H1 (cell line): Measurements from ENCODE around the gene ADGRG1. TPM values are rescaled to one million over a fixed set of nuclear protein-coding genes. Genes with fewer than 3 reads are reported as not detected.

Experiments used
- NRF1 ChIP-seq: IDR thresholded peaks from 2 replicates; pipeline ENCODE4 v1.6.1; 2011; ENCODE audit warnings: mild to moderate bottlenecking, low read depth, low read length, improper control_type of control experiment
- polyA plus RNA-seq, 7 experiments: library from polyadenylated mRNA; depleted of rRNA in 3 of 7; stranded (reverse) in 5 of 7; unstranded in 2 of 7; fragments of >200 nt in 5 of 7; fragments of 200-250 nt in 2 of 7; gene quantifications; 1 replicate in 5 of 7; 2 replicates in 1 of 7; 4 replicates in 1 of 7; pipeline versions ENCODE4 v1.2.1 to v1.2.3, GENCODE V29; 2011 to 2013; ENCODE audit warnings: missing spikeins in 2 of 7, mixed read lengths in 2 of 7
- total RNA-seq: library from RNA; stranded (reverse); fragmentation: NEBNext Ultra II Directional; extraction: Animal tissue kit (Norgen Biotek cat#: 25700); gene quantifications from 2 replicates; pipeline ENCODE4 v1.2.1, GENCODE V29; 2021
- TF ChIP-seq, protein P1 (sequence below): IDR thresholded peaks from 2 replicates; pipeline ENCODE4 v1.6.1; 2011; ENCODE audit warnings: low read depth, mild to moderate bottlenecking, low read length; ENCODE audit not compliant: insufficient read depth

ADGRG1 gene
- total and polyA plus RNA-seq, 2 of the 8 experiments (the other 6 are each of a cell fraction or from before 2014, with no cell fraction given) = 1.3 to 2.6 TPM

DNA sequence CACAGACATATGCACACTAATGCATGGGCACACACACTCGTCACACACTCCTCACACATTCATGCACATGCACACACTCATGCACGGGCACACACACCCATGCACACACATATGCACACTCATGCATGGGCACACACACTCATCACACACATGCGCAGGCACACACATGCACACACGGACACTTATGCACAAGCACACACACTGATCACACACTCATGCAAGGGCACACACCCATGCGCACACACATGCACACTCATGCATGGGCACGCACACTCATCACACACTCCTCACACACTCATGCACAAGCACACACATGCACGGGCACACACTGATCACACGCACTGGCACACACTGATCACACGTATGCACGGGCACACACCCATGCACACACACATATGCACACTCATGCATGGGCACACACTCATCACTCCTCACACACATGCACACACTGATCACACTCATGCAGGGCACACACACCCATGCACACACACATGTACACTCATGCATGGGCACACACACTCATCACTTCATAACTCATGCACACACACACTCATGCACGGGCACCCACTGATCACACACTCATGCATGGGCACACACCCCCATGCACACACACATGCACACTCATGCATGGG, 16.1 kb downstream of the ADGRG1 start (continued):
- TF ChIP-seq, protein P1, sequence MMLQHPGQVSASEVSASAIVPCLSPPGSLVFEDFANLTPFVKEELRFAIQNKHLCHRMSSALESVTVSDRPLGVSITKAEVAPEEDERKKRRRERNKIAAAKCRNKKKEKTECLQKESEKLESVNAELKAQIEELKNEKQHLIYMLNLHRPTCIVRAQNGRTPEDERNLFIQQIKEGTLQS = no peak
- TF ChIP-seq NRF1 = no peak
